Hindlimb muscle (tissue), 1 donor: ENCODE measurements around the gene SATB2. TPM values are rescaled to one million over a fixed set of nuclear protein-coding genes. Genes with fewer than 3 reads are reported as not detected.

Experiments used
- DNase-seq: peaks from one replicate; pipeline ENCODE4 v3.0.0-alpha.2; 2013
- polyA plus RNA-seq: library from polyadenylated mRNA; unstranded; fragments of 120-200 nt; gene quantifications from one replicate; pipeline ENCODE4 v1.2.1, GENCODE V29; 2013; ENCODE audit not compliant: insufficient read length

SATB2 gene
- polyA plus RNA-seq, 1 donor = 3.4 TPM

DNA sequence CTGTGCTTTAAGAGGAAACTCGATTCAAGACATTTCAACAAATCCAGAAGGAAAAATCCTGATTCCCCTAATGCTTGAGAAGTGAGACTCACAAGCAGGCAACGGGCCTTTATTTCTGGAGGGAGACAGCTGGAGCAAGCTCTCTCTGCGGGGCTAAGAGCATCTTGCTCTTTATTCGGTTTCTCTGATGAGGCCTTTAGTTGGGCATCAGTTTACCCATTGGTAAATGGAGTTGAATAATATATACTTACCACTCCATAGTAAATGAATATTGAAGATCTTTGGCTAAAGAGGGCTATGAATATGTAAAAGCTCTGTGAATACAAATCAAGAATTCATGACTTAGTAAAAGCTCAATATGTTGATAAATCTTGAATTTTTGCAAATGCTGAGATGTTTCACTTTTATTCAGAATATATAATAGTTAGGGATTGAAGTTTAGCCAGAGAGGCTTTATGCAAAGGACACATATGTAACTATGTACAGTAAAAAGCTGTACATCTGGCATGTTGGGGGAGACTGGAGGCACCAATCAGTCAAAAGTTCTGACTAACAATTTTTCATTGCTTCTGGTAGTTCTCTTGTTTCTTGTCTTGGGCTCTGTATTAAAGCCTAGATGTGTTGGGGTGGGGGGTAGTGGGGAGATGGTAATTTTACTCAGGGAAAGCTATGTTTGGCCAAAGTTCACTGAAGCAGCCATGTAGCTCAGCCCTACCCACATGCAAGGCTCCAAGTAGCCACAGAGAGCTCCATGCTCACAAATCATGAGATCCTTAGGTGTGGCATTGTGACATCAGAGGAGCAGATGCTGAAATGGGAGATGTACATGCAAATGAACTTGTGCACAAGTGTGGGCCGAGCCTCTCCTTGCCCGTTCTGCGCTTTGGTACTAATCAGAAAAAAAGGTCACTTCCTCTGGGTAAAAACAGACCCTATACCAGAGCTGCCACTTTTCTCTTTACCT is 200.2 kb downstream of the SATB2 start:
- DNase-seq = no peak

- no peak for DNase-seq
Observed at GRCh38 chr2:199230091-199230490, 227.6 kb downstream of the SATB2 start.

GRCh38 chr2:199228887-199229819 is 228.6 kb downstream of the SATB2 start:
- no peak for DNase-seq

DNA sequence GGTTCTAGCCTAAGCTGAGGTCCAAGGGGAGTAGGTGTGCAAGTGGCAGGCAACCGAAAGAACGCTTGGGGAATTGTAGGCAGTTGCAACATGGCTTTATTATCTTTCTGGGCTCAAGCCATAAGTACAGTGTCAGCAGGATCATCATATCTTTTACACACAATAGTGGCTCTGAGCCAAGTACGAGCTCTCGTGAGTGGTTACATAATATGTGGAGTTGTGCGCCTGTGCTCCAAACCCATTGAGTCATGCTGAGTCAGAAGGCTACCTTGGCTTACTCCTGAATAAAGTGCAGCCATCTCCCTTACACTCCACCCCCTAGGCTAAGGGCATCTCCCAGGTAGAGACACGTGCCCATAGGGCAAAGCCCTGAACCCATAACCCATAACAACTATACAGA is 233.9 kb downstream of the SATB2 start:
- no peak for DNase-seq

DNA sequence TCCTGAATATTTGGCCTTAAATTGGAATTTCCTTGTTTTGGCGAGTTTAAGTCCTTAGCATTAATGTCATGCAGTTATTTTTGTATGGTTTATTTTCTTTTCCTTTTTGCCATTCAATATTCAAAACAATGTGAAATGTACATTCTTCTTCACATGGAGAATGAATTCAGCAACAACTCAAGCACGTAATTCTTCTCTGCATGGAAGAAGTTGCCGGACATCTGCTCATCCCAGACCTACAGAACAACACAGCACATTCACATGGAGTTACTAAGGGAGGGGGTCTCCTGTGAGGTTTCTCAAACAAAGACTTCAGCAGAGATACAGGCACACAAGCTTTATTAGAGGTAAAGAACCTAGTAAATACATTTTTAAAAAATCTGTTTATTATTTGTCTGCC is 236.8 kb downstream of the SATB2 start:
- DNase-seq = no peak

- DNase-seq = no peak
Observed at GRCh38 chr2:199219551-199219950, 238.2 kb downstream of the SATB2 start.
